Activated gamma-delta T cell treated with anti-CD3 and anti-CD28 coated beads, Interleukin-2, amount 50 U/mL, for 16 hours (primary cell): ENCODE data around the gene SLC27A5.
"Not testable (repeated sequence)": the region's sequence is repeated elsewhere in the genome, so short reads cannot be mapped to it uniquely, and the experiment has no call there.

ENCODE experiments used
- DNase-seq: peaks from one replicate; pipeline ENCODE4 v3.0.0-alpha.2; 2020; ENCODE audit warnings: low read depth

The SLC27A5 gene

GRCh38 chr19:58497634-58498170, 14.1 kb downstream of the SLC27A5 start:
- DNase-seq = no peak

- DNase-seq = no peak
Measured at GRCh38 chr19:58492265-58492664, 19.5 kb downstream of the SLC27A5 start.

- no peak for DNase-seq
Measured at GRCh38 chr19:58491393-58491792, 20.4 kb downstream of the SLC27A5 start.

- DNase-seq = not testable (repeated sequence)
Measured at GRCh38 chr19:58484349-58484748, 27.4 kb downstream of the SLC27A5 start.

- no peak for DNase-seq
Measured at GRCh38 chr19:58483776-58484175, 28.0 kb downstream of the SLC27A5 start.

GRCh38 chr19:58482372-58482771, 29.4 kb downstream of the SLC27A5 start:
- DNase-seq = no peak

- no peak for DNase-seq
Measured at GRCh38 chr19:58480831-58481230, 31.0 kb downstream of the SLC27A5 start.

GRCh38 chr19:58480481-58480830, 31.3 kb downstream of the SLC27A5 start:
- no peak for DNase-seq

- no peak for DNase-seq
Measured at GRCh38 chr19:58479736-58480480, 31.9 kb downstream of the SLC27A5 start.

- DNase-seq = no peak
Measured at GRCh38 chr19:58479303-58479702, 32.5 kb downstream of the SLC27A5 start.

GRCh38 chr19:58477871-58478270, 33.9 kb downstream of the SLC27A5 start:
- no peak for DNase-seq

- no peak for DNase-seq
Measured at GRCh38 chr19:58477130-58477529, 34.7 kb downstream of the SLC27A5 start.

GRCh38 chr19:58476498-58477015, 35.2 kb downstream of the SLC27A5 start:
- DNase-seq = no peak

- peak; percentile 91 for DNase-seq
Measured at GRCh38 chr19:58475714-58476497, 35.9 kb downstream of the SLC27A5 start, which contains the start of gene ZNF446. Gene ZNF446, plus strand, starts transcription at chr19:58476352. Its CDS starts 867 bp downstream, at chr19:58477219.

GRCh38 chr19:58474997-58475713, 36.6 kb downstream of the SLC27A5 start:
- DNase-seq = no peak

- DNase-seq = no peak
Measured at GRCh38 chr19:58474291-58474996, 37.3 kb downstream of the SLC27A5 start.

GRCh38 chr19:58473775-58474174, 38.0 kb downstream of the SLC27A5 start:
- no peak for DNase-seq

GRCh38 chr19:58471736-58472135, 40.1 kb downstream of the SLC27A5 start:
- no peak for DNase-seq

- DNase-seq = not testable (repeated sequence)
Measured at GRCh38 chr19:58470837-58471543, 40.8 kb downstream of the SLC27A5 start.

GRCh38 chr19:58469241-58470013, 42.4 kb downstream of the SLC27A5 start:
- no peak for DNase-seq
